CD14-positive monocyte (primary cell): Measurements from ENCODE around the gene PLA2G3. TPM values are rescaled to one million over a fixed set of nuclear protein-coding genes. Genes with fewer than 3 reads are reported as not detected.

Source experiments
- DNase-seq, 3 donors: peaks; one replicate each; pipeline ENCODE4 v3.0.0-alpha.2; 2011 to 2022
- H2AFZ ChIP-seq: 2 replicates; pipeline ENCODE4 v1.6.0; 2012; ENCODE audit warnings: mild to moderate bottlenecking, low read depth, low read length, inconsistent platforms; ENCODE audit not compliant: insufficient read depth, poor library complexity, severe bottlenecking
- H3K27ac ChIP-seq, 2 donors: 1 replicate in 1 of 2; 2 replicates in 1 of 2; pipeline ENCODE4 v1.5.1; 2012 to 2013; ENCODE audit warnings: low read length in 2 of 2, control low read depth in 1 of 2, inconsistent platforms in 1 of 2, low read depth in 1 of 2, mild to moderate bottlenecking in 1 of 2
- H3K27me3 ChIP-seq, 2 donors: one replicate each; pipeline versions ENCODE4 v1.6.0 to v1.6.1; 2011 to 2013; ENCODE audit warnings: low read length in 2 of 2; ENCODE audit not compliant: control insufficient read depth in 2 of 2, insufficient read depth in 2 of 2
- H3K36me3 ChIP-seq, 2 donors: replicated peaks in 1 of 2; 1 replicate in 1 of 2; 2 replicates in 1 of 2; pipeline versions ENCODE4 v1.5.1 to v1.6.1; 2012 to 2013; ENCODE audit warnings: low read length in 2 of 2, control low read depth in 1 of 2, inconsistent platforms in 1 of 2, mild to moderate bottlenecking in 1 of 2; ENCODE audit not compliant: insufficient read depth in 2 of 2, control insufficient read depth in 1 of 2
- H3K4me1 ChIP-seq, 2 donors: 1 replicate in 1 of 2; 2 replicates in 1 of 2; pipeline versions ENCODE4 v1.5.1 to v1.6.1; 2012 to 2013; ENCODE audit warnings: low read length in 2 of 2, control low read depth in 1 of 2, inconsistent platforms in 1 of 2, mild to moderate bottlenecking in 1 of 2, moderate library complexity in 1 of 2; ENCODE audit not compliant: insufficient read depth in 2 of 2, control insufficient read depth in 1 of 2
- H3K4me2 ChIP-seq: replicated peaks from 2 replicates; pipeline ENCODE3; 2012; ENCODE audit warnings: low read length, moderate library complexity, mild to moderate bottlenecking; ENCODE audit not compliant: poor library complexity, severe bottlenecking; ENCODE audit errors: extremely low read depth
- H3K4me3 ChIP-seq, 3 experiments: fragments of 200-600 bp in 1 of 3; sonication (generic) in 1 of 3; replicated peaks in 1 of 3; 1 replicate in 2 of 3; 2 replicates in 1 of 3; pipeline ENCODE4 v1.5.1; 2011 to 2013; ENCODE audit warnings: low read length in 3 of 3, mild to moderate bottlenecking in 3 of 3, control low read depth in 2 of 3, low read depth in 2 of 3, inconsistent platforms in 1 of 3, moderate library complexity in 1 of 3
- H3K79me2 ChIP-seq: 2 replicates; pipeline ENCODE4 v1.6.0; 2012; ENCODE audit warnings: mild to moderate bottlenecking, control low read depth, inconsistent platforms, low read length, moderate library complexity; ENCODE audit not compliant: insufficient read depth
- H3K9ac ChIP-seq: 2 replicates; pipeline ENCODE4 v1.6.0; 2017; ENCODE audit warnings: low read length, mild to moderate bottlenecking; ENCODE audit not compliant: insufficient read depth, poor library complexity, severe bottlenecking
- H3K9me3 ChIP-seq, 2 donors: replicated peaks in 1 of 2; 1 replicate in 1 of 2; 2 replicates in 1 of 2; pipeline versions ENCODE4 v1.5.1 to v1.6.1; 2012 to 2013; ENCODE audit warnings: low read length in 2 of 2, control low read depth in 1 of 2; ENCODE audit not compliant: control insufficient read depth in 1 of 2, insufficient read depth in 1 of 2
- H4K20me1 ChIP-seq: 2 replicates; pipeline ENCODE4 v1.6.0; 2012; ENCODE audit warnings: mild to moderate bottlenecking, low read length, control low read depth, moderate library complexity; ENCODE audit not compliant: insufficient read depth
- H3K27ac Mint-ChIP-seq, 7 donors: one replicate each; pipeline ENCODE4 v1.8.0; 2020; ENCODE audit warnings: mild to moderate bottlenecking in 7 of 7, mixed read lengths in 7 of 7, moderate library complexity in 6 of 7, inconsistent platforms in 2 of 7
- H3K27me3 Mint-ChIP-seq, 3 donors: one replicate each; pipeline ENCODE4 v1.8.0; 2021 to 2022; ENCODE audit warnings: low read depth in 3 of 3, mild to moderate bottlenecking in 3 of 3, mixed read lengths in 3 of 3, moderate library complexity in 3 of 3, inconsistent platforms in 1 of 3
- H3K36me3 Mint-ChIP-seq, 2 donors: one replicate each; pipeline ENCODE4 v1.8.0; 2020; ENCODE audit warnings: mixed read lengths in 2 of 2, inconsistent platforms in 1 of 2, mild to moderate bottlenecking in 1 of 2
- H3K4me1 Mint-ChIP-seq: one replicate; pipeline ENCODE4 v1.8.0; 2020; ENCODE audit warnings: mild to moderate bottlenecking, mixed read lengths
- H3K4me3 Mint-ChIP-seq, 2 donors: one replicate each; pipeline ENCODE4 v1.8.0; 2020; ENCODE audit warnings: mild to moderate bottlenecking in 2 of 2, mixed read lengths in 2 of 2, moderate library complexity in 1 of 2
- H3K9me3 Mint-ChIP-seq, 7 donors: one replicate each; pipeline ENCODE4 v1.8.0; 2020 to 2022; ENCODE audit warnings: mixed read lengths in 7 of 7, mild to moderate bottlenecking in 6 of 7, moderate library complexity in 6 of 7, inconsistent platforms in 2 of 7
- WGBS: methylation state at CpG from one replicate; pipeline ENCODE4 v1.1.5; 2013; ENCODE audit warnings: missing lambda C conversion rate; ENCODE audit not compliant: insufficient coverage; 5-methylcytosine and 5-hydroxymethylcytosine counted together
- intact Hi-C, 2 donors: fragments of 100-400 bp; cut with micrococcal nuclease; formaldehyde crosslinking; loops; one replicate each; pipeline versions ENCODE4 v1.15.0 to v1.15.1; 2023
- polyA plus RNA-seq, 3 donors: library from polyadenylated mRNA; depleted of rRNA in 1 of 3; unstranded in 2 of 3; stranded (reverse) in 1 of 3; fragments of 300-500 nt in 2 of 3; fragments of >200 nt in 1 of 3; fragmentation: Illumina TruSeq in 2 of 3; gene quantifications; 1 replicate in 2 of 3; 2 replicates in 1 of 3; pipeline ENCODE4 v1.2.3, GENCODE V29; 2012 to 2021
- TF ChIP-seq, protein P1 (sequence below): fragments of 200-600 bp; IDR thresholded peaks from one replicate; pipeline ENCODE4 v1.8.0; 2022; ENCODE audit warnings: antibody characterized with exemption, mild to moderate bottlenecking

PLA2G3 gene
- polyA plus RNA-seq, 3 donors = not detected

DNA sequence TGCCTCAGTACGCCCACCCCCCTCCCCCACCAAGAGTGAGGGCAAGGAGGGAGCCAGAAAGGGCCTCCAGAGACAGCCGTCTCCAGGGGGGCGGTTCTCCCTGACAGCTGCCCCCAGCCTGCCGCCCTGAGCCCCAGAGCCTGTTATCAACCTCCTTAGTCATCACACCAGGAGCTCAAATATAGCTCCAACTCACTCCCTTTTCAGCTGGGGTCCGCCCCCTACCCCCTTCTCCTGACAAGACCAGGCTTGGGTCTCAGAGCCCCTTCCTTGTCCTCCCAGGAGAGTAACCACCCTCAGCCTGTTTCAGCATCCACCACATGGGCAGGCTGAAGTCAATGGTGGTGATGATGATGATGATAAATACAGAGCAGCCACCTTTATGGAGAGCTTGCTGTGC is 20.1 kb downstream of the PLA2G3 start:
- no peaks in the 10 kb centered on the region for H3K79me2 ChIP-seq
- no peaks in the 10 kb centered on the region for H3K27me3 ChIP-seq
- TF ChIP-seq, protein P1, sequence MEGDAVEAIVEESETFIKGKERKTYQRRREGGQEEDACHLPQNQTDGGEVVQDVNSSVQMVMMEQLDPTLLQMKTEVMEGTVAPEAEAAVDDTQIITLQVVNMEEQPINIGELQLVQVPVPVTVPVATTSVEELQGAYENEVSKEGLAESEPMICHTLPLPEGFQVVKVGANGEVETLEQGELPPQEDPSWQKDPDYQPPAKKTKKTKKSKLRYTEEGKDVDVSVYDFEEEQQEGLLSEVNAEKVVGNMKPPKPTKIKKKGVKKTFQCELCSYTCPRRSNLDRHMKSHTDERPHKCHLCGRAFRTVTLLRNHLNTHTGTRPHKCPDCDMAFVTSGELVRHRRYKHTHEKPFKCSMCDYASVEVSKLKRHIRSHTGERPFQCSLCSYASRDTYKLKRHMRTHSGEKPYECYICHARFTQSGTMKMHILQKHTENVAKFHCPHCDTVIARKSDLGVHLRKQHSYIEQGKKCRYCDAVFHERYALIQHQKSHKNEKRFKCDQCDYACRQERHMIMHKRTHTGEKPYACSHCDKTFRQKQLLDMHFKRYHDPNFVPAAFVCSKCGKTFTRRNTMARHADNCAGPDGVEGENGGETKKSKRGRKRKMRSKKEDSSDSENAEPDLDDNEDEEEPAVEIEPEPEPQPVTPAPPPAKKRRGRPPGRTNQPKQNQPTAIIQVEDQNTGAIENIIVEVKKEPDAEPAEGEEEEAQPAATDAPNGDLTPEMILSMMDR = no peak
- H3K27me3 Mint-ChIP-seq = peaks cover 5 to 6% (median 6%) of the 10 kb centered on the region in 3 donors
- no peaks in the 10 kb centered on the region for H4K20me1 ChIP-seq
- H2AFZ ChIP-seq = no peak overlapping the region
- DNase-seq = no peak
- no peaks in the 10 kb centered on the region for H3K9me3 Mint-ChIP-seq
- intact Hi-C loops = no loop called here
- H3K9me3 ChIP-seq = no peaks in the 10 kb centered on the region
- H3K4me1 Mint-ChIP-seq = no peaks in the 10 kb centered on the region
- H3K4me3 ChIP-seq = no peak overlapping the region
- H3K4me2 ChIP-seq = no peak overlapping the region
- no peak overlapping the region for H3K4me3 Mint-ChIP-seq
- H3K36me3 ChIP-seq = no peaks in the 10 kb centered on the region
- no peak overlapping the region for H3K27ac ChIP-seq
- no peak overlapping the region for H3K9ac ChIP-seq
- H3K36me3 Mint-ChIP-seq = no peaks in the 10 kb centered on the region
- 97% methylated on average over 4 of the region's 5 CpGs for WGBS
- no peak overlapping the region for H3K27ac Mint-ChIP-seq
- no peaks in the 10 kb centered on the region for H3K4me1 ChIP-seq

DNA sequence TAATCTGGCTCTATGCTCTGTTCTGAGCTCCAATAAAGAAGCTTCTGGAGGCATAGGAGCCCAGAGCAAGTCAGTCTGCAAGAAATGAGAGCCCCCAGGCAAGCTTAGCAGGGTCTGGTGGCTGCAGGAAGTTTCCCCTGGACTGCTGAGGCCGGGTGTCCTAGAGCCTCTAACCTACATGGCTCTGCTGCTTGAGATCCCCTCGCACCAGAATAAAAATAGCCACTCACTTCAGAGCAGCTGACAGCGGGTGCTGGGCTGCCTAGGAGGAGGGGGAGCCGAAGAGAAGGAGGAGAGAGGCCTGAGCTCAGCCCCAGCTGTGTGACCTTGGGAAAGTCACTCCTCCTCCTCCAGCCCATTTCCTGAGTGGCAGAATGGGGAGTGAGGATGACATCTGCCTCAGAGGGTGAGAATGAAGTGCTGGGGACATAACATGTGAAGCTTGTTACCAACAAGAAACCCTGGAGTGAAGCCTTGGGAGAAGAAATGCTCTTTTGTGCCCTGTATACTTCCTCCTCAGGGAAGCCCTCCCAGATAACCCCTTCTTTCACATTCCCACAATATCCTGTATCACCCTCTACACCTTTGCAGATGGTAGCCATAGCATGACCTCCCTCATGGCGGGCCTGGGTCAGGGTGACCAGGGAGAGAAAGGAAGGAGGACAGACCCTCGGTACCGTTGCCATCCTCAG is 21.1 kb downstream of the PLA2G3 start:
- H3K36me3 Mint-ChIP-seq = no peaks in the 10 kb centered on the region

More for the DNA sequence above, 21.1 kb downstream of the PLA2G3 start:
- no peak overlapping the region for H2AFZ ChIP-seq
- H3K4me3 ChIP-seq = no peak overlapping the region
- intact Hi-C loops = no loop called here
- no peak overlapping the region for H3K4me2 ChIP-seq
- no peaks in the 10 kb centered on the region for H3K4me1 ChIP-seq
- H4K20me1 ChIP-seq = no peaks in the 10 kb centered on the region
- Mint-ChIP-seq H3K9me3 (no peaks in the 10 kb centered on the region), H3K27ac (no peak overlapping the region), H3K4me1 (no peaks in the 10 kb centered on the region), H3K4me3 (no peak overlapping the region), H3K27me3 (peaks cover 5 to 6% (median 5%) of the 10 kb centered on the region in 3 donors)
- no peaks in the 10 kb centered on the region for H3K9me3 ChIP-seq
- H3K9ac ChIP-seq = no peak overlapping the region
- TF ChIP-seq, protein P1 = no peak
- no peak overlapping the region for H3K27ac ChIP-seq
- no peaks in the 10 kb centered on the region for H3K36me3 ChIP-seq
- no CpG with 5 or more reads among the region's 7 CpGs for WGBS
- no peak for DNase-seq
- no peaks in the 10 kb centered on the region for H3K27me3 ChIP-seq
- no peaks in the 10 kb centered on the region for H3K79me2 ChIP-seq
